Large intestine (tissue), 12 donors: ENCODE data around the gene PTH1R. TPM values are rescaled to one million over a fixed set of nuclear protein-coding genes. Genes with fewer than 3 reads are reported as not detected.

Experiments
- DNase-seq, 2 donors: peaks; one replicate each; pipeline versions ENCODE4 v3.0.0 to v3.0.0-alpha.2; 2013
- H3K27ac ChIP-seq: one replicate; pipeline ENCODE4 v1.5.1; 2013; ENCODE audit warnings: low read length
- H3K27me3 ChIP-seq: 2 replicates; pipeline ENCODE4 v1.6.1; 2013; ENCODE audit warnings: low read length; ENCODE audit not compliant: control insufficient read depth, insufficient read depth
- H3K36me3 ChIP-seq: 2 replicates; pipeline ENCODE4 v1.6.1; 2013; ENCODE audit warnings: low read length; ENCODE audit not compliant: control insufficient read depth, insufficient read depth
- H3K4me1 ChIP-seq: one replicate; pipeline ENCODE4 v1.6.1; 2013; ENCODE audit warnings: low read length; ENCODE audit not compliant: control insufficient read depth, insufficient read depth
- H3K4me3 ChIP-seq: one replicate; pipeline ENCODE4 v1.5.1; 2013; ENCODE audit warnings: low read length
- H3K9me3 ChIP-seq: one replicate; pipeline ENCODE4 v1.6.1; 2013; ENCODE audit warnings: mild to moderate bottlenecking, low read depth, low read length, moderate library complexity; ENCODE audit not compliant: control insufficient read depth
- WGBS: methylation state at CpG from one replicate; pipeline ENCODE4 v1.1.5; 2013; ENCODE audit warnings: low lambda C conversion rate; ENCODE audit not compliant: insufficient coverage; 5-methylcytosine and 5-hydroxymethylcytosine counted together
- long read RNA-seq, 11 donors: transcript quantifications; one replicate each; lab custom pipeline, GENCODE V29; 2026
- polyA plus RNA-seq: library from polyadenylated mRNA; unstranded; fragments of 120-200 nt; gene quantifications from one replicate; pipeline ENCODE4 v1.2.1, GENCODE V29; 2013

The PTH1R gene
- polyA plus RNA-seq, result 8.7 TPM
- long read RNA-seq, donor 1, partial matches to known transcripts, result 7 of 13 reads
- long read RNA-seq, donor 1, other reads (novel, unspliced or antisense), result 5 of 13 reads
- long read RNA-seq, donor 2, partial matches to known transcripts, result 0 of 3 reads
- long read RNA-seq, donor 2, other reads (novel, unspliced or antisense), result 0 of 3 reads
- long read RNA-seq, donor 3, result 0 reads
- long read RNA-seq, donor 4, result 0 reads
- long read RNA-seq, donor 5, partial matches to known transcripts, result 0 of 1 reads
- long read RNA-seq, donor 5, other reads (novel, unspliced or antisense), result 0 of 1 reads
- long read RNA-seq, donor 6, partial matches to known transcripts, result 0 of 1 reads
- long read RNA-seq, donor 6, other reads (novel, unspliced or antisense), result 0 of 1 reads
- long read RNA-seq, donor 7, partial matches to known transcripts, result 5 of 5 reads
- long read RNA-seq, donor 7, other reads (novel, unspliced or antisense), result 0 of 5 reads
- long read RNA-seq, donor 8, result 0 reads
- long read RNA-seq, donor 9, partial matches to known transcripts, result 0 of 2 reads
- long read RNA-seq, donor 9, other reads (novel, unspliced or antisense), result 0 of 2 reads
- long read RNA-seq, donor 10, partial matches to known transcripts, result 6 of 6 reads
- long read RNA-seq, donor 10, other reads (novel, unspliced or antisense), result 0 of 6 reads
- long read RNA-seq, donor 11, partial matches to known transcripts, result 6 of 7 reads
- long read RNA-seq, donor 11, other reads (novel, unspliced or antisense), result 0 of 7 reads

DNA sequence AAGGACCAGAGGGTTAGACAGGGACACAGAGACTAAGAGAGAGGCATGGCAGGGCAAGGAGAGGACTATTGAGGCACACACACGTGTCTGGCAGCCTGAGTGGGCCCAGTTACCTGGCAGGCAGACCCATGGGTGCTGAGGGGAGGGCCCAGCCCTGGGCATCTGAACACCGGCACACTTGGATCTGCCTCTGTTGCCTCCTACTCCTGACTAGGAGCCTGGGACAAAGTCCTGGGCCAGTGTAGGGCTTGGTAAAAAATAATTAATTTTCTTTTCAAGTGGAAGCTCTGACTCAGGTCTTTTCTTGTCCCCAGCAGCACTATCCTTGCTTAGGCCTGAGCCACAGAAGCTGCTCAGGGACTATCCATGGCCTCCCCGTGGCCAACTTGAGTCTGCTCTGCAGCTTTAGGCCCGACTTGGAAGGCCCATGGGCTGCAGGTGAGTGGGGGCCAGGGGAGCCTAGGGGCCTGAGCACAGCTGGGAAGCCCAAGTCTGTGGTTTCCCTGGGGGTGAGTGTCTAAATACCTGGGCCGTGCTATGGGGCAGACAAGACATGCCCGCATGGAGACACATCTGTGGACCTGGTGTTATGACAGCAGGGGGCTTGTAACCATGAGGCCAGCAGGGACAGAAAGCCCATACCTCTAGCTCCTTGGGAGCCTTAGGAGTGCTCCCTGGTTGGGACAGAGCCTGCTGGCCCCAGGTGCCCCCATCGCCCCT lies at the start of gene PTH1R:
PTH1R (plus strand) TSS at position 316 of the 720 bp plus-strand sequence. CDS start 5,839 bp downstream, outside the sequence.
- WGBS, result no CpG with 5 or more reads among the region's 7 CpGs
- no peaks in the 10 kb centered on the region for H3K9me3 ChIP-seq
- H3K27me3 ChIP-seq, result peaks cover 17% of the 10 kb centered on the region
- peaks cover 68% of the 10 kb centered on the region for H3K4me1 ChIP-seq
- H3K27ac ChIP-seq, result peak within 1 kb of the TSS; percentile 100
- DNase-seq, result peak; percentile 48 to 69
- no peaks in the 10 kb centered on the region for H3K36me3 ChIP-seq
- H3K4me3 ChIP-seq, result no peak within 1 kb of the TSS

DNA sequence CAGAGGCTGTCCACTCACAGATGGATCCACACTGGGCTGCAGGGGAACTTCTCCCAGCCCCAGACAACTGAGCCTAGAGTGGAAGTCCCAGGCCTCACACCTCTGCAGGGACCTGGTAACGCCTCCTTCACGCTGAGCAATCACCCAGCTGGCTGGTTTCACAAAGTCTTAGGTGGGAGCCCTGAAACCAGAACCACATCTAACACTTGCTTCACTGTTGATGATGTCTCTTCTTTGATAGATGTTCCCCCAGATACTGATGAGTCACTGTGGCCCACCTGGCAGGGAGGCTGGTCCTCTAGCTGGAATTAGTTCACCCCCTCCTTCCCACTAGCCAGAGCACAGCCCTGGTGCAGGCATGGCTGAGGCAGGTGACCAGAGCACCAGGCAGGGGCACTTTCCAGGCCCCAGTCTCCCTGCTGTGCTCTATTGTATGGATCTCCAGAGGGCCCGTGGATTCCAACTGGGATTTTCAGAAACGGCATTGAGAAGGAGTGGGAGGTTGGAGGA lies 47.8 kb upstream of the PTH1R start:
- DNase-seq, result no peak
- no peaks in the 10 kb centered on the region for H3K4me1 ChIP-seq
- peaks cover 13% of the 10 kb centered on the region for H3K9me3 ChIP-seq
- no CpG with 5 or more reads among the region's 4 CpGs for WGBS
- no peaks in the 10 kb centered on the region for H3K36me3 ChIP-seq
- no peak overlapping the region for H3K4me3 ChIP-seq
- H3K27me3 ChIP-seq, result no peaks in the 10 kb centered on the region
- H3K27ac ChIP-seq, result no peak overlapping the region

DNA sequence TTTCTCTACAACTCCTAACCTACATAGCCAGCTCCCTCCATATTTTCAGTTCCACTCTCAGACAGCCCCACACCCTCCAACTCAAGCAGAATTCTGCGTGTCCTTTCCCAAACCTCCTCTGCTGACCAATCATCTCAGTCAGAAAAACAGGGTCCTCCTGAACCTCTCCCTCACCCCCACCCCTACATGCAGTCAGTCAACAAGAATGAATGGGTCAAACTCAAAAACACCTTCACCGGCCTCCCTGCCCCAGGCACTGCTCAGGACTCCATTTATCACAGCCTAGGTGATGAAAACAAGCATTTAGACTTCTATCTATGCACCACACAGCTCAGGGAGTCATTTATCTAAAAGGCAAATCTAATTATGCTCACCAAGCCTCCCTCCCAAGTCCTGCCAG lies 46.7 kb upstream of the PTH1R start:
- no peak for DNase-seq

DNA sequence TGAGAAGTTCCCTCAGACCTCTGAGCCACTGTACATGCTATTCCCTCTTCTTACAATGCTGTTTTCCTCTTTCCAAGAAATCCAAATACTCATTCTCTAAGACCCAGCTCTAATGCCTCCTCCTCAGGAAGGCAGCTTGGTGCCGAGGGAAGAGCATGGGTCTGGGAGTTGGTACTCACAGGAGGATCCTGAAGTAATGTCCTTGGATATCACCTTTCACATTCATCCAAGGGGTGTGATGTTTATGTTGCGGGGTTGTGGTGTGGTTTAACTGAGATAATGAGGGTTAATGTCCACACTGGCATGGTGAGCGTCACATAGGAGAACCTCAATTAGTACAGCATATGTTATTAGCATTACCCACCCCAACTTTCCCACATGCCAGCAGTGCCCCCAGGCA lies 46.2 kb upstream of the PTH1R start:
- WGBS, result no CpG with 5 or more reads among the region's 3 CpGs
- Histone ChIP-seq H3K4me1 (no peaks in the 10 kb centered on the region), H3K27ac (no peak overlapping the region), H3K36me3 (no peaks in the 10 kb centered on the region), H3K4me3 (no peak overlapping the region), H3K27me3 (no peaks in the 10 kb centered on the region), H3K9me3 (peaks cover 13% of the 10 kb centered on the region)
- DNase-seq, result no peak

More for the DNA sequence above, 46.7 kb upstream of the PTH1R start:
- Histone ChIP-seq H3K27me3 (no peaks in the 10 kb centered on the region), H3K4me3 (no peak overlapping the region), H3K27ac (no peak overlapping the region), H3K4me1 (no peaks in the 10 kb centered on the region), H3K9me3 (peaks cover 13% of the 10 kb centered on the region), H3K36me3 (no peaks in the 10 kb centered on the region)
- WGBS, result 100% methylated on average over 1 of the region's 2 CpGs

DNA sequence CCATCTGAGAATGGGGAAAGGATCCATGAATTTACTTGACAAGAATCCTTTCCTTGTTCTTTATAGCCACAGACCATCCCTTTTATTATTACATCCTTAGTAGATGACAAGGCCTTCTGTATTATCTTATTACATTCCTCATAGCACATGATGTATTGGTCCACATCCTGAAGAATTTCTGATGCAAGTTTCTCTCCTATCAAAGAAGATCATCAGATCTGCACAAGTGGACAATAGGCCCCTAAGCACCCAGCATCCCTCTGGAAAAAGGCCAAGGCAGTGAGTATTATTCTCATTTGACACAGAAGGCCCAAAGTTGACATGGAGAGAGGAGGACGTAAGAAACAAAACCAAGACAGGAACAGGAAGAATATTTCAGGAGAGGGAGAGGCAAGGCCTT lies 45.7 kb upstream of the PTH1R start:
- Histone ChIP-seq H3K4me3 (no peak overlapping the region), H3K36me3 (no peaks in the 10 kb centered on the region), H3K27ac (no peak overlapping the region), H3K27me3 (no peaks in the 10 kb centered on the region), H3K9me3 (peaks cover 12% of the 10 kb centered on the region), H3K4me1 (no peaks in the 10 kb centered on the region)
- 29% methylated on average over 1 of the region's 1 CpG for WGBS
- DNase-seq, result no peak

DNA sequence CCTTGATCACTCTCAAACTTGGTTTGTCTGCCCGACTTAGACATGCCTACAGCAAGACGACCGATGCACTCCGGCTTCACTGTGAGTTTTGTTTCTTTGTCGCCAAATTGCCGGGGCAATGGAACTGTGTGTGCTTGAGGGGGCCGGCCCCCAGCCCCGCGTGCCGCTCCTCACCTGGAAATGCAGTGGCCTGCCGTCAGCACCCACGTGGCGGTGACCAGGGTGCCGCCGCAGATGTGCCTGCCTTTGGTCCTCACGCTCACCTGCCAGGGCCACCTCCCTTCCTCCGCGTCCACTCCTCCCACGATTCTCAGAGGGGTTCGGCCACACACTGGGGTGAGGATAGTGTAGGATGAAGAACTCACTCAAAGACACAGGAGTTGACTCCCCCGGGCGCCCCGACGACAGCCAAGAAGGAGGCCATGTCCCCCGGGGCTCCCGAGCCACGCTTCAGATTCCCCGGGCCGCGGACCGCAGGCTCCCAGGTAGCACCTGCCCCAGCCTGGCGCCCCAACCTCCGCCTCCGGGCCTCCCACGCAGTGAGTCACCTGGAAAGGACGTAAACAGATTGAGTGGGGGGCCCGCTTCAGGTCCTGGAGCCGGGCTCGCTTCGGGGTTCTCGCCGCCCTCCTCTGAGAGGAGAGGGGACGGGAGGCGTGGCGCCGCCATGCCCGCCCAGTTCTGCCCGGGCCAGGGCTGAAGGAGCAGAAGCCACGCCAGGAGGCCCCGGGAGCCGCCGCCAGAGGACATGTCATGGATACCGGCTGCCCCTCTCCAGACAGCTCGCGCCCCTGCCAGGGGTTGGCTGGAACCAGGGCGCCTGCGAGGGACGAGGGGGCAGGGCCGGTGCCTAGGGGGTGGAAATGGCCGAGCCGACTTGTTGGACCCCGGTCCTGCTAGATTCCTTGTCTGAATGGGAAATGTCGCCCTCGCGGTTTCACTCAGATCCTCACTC lies 43.9 kb upstream of the PTH1R start:
- Histone ChIP-seq H3K9me3 (peaks cover 17% of the 10 kb centered on the region), H3K36me3 (no peaks in the 10 kb centered on the region), H3K27ac (no peak overlapping the region), H3K4me3 (no peak overlapping the region), H3K4me1 (no peaks in the 10 kb centered on the region), H3K27me3 (no peaks in the 10 kb centered on the region)
- DNase-seq, result no peak
- WGBS, result no CpG with 5 or more reads among the region's 65 CpGs

DNA sequence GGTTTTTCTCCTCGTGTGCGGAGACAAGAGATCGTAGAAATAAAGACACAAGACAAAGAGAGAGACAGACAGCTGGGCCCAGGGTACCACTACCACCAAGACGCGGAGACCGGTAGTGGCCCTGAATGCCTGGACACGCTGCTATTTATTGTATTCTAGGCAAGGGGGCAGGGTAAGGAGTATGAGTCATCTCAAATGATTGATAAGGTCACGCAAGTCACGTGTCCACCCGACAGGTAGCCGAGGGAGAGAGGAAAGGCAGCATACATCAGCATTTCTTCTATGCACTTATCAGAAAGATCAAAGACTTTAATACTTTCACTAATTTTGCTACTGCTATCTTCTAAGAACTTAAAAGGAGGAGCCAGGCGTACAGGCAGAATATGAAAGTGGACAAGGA lies 42.5 kb upstream of the PTH1R start:
- no CpG with 5 or more reads among the region's 12 CpGs for WGBS
- peak; percentile 43 to 54 for DNase-seq

DNA sequence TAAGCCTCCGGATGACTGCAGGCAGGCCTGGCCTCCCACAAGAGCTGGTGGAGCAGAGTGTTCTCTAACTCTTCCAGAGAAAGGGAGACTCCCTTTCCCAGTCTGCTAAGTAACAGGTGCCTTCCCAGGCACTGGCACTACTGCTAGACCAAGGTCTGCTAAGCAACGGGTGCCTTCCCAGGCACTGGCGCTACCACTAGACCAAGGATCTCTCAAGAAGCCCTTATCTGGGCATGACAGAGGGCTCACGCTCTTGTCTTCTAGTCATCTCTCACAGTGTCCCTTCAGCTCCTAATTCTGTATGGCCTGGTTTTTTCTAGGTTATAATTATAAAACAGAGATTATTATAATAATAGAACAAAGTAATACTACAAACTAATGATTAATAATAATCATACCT lies 42.0 kb upstream of the PTH1R start:
- no CpG with 5 or more reads among the region's 4 CpGs for WGBS
- no peak for DNase-seq

More for the DNA sequence above, 42.5 kb upstream of the PTH1R start:
- H3K4me1 ChIP-seq, result no peaks in the 10 kb centered on the region
- H3K9me3 ChIP-seq, result peaks cover 21% of the 10 kb centered on the region
- no peak overlapping the region for H3K27ac ChIP-seq
- no peaks in the 10 kb centered on the region for H3K27me3 ChIP-seq
- H3K36me3 ChIP-seq, result no peaks in the 10 kb centered on the region
- no peak overlapping the region for H3K4me3 ChIP-seq

DNA sequence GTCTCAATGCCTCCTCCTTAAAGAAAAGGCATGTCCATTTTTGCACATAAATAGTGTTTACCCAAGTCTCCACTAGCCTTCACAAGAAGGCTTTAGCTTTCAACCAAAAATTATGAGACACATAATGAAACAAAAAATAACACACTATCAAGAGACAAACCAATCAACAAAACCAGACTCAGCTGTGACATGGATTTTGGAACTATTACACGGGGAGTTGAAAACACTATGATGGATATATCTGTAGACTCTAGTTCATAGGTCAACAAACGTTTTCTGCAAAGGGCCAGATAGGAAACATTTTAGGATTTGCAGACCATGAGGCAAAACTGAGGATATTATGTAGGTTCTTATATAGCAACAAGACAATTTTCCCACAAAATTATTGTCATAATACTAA lies 39.2 kb upstream of the PTH1R start:
- Histone ChIP-seq H3K9me3 (peaks cover 35% of the 10 kb centered on the region), H3K36me3 (no peaks in the 10 kb centered on the region), H3K27ac (no peak overlapping the region), H3K4me3 (no peak overlapping the region), H3K4me1 (no peaks in the 10 kb centered on the region), H3K27me3 (no peaks in the 10 kb centered on the region)
- WGBS, result no CpG with 5 or more reads among the region's 2 CpGs
- no peak for DNase-seq

More for the DNA sequence above, 42.0 kb upstream of the PTH1R start:
- H3K27ac ChIP-seq, result no peak overlapping the region
- H3K27me3 ChIP-seq, result no peaks in the 10 kb centered on the region
- H3K4me1 ChIP-seq, result no peaks in the 10 kb centered on the region
- H3K36me3 ChIP-seq, result no peaks in the 10 kb centered on the region
- no peak overlapping the region for H3K4me3 ChIP-seq
- peaks cover 25% of the 10 kb centered on the region for H3K9me3 ChIP-seq
